Activated CD8-positive, alpha-beta memory T cell treated with anti-CD3 and anti-CD28 coated beads for 36 hours (primary cell): ENCODE measurements around the gene SCLY. TPM values are rescaled to one million over a fixed set of nuclear protein-coding genes. Genes with fewer than 3 reads are reported as not detected.

Experiments
- CTCF ChIA-PET: fragments of 350-600 bp; sonication (Branson Sonifier 250); formaldehyde crosslinking; loops from one replicate; lab custom pipeline; 2021; ENCODE audit warnings: antibody characterized with exemption; lab: Charles Lee
- POLR2A ChIA-PET: fragments of 350-600 bp; sonication (Branson Sonifier 250); formaldehyde crosslinking; loops from one replicate; lab custom pipeline; 2021; ENCODE audit warnings: antibody characterized with exemption; lab: Charles Lee
- total RNA-seq, 2 experiments: library from RNA; stranded (reverse); gene quantifications; one replicate each; pipeline ENCODE4 v1.2.3, GENCODE V29; 2021

SCLY gene
- total RNA-seq, 2 experiments from 2014 or later: 87.1 to 88.0 TPM

DNA sequence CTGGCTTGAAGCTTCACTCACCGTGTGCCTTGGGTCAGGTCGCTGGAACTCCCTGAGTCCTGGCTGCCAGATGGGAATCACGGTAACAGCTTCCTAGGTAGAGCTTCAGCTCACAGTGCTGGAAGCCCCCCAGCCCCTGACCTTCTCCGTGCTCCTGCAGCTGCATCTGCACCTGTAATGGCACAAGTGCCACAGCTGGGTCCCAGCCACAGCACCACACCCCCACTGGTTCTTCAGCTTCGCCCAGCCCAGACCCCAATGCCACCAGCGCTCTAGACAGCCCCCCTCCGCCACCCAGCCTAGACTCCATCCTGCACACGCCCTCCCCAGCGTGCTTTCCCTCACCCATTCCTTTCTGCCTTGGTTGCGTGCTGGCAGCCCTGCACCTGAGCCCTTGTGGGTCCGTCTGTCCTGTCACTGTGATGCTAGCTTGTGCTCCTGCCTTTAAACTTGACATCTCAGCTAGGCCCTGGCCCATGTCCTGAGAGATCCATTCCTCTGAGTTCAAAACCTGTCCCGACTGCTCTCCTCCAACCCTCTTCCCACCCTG is 31.8 kb downstream of the SCLY start:
- ChIA-PET CTCF (no interaction called here), POLR2A (no interaction called here)

GRCh38 chr2:238093181-238094140 is 32.7 kb downstream of the SCLY start:
- CTCF ChIA-PET: interaction anchor here (0.6 kb wide), 1 partner anchor 95 kb away, joined by 3 read pairs; no protein-coding TSS in a partner anchor
- POLR2A ChIA-PET: no interaction called here

DNA sequence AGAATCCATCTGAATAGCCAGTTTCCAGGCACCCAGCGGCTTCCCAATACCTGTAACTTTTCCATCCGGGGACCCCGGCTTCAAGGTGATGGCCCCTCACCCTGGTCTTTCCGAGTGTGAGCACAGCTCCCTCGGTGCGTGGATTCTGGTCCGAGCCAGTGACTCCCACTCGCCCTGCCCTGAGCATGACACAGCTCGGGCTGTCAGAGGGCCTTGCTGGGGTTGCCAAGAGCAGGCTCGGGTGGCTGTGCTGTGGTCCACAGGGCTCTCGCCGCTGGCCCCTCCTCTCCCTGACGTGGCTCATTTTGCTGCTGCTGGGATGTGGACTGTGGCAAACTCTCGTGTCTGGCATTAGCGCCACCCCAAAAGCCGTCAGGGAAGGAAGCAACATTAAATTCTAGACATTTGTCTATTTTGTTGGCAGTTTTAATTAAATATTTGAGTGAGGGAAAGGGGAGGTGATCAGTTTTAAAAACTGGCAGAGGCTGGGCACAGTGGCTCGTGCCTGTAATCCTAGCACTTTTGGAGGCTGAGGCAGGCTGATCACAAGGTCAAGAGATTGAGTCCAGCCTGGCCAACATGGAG is 33.7 kb downstream of the SCLY start:
- ChIA-PET POLR2A (no interaction called here), CTCF (no interaction called here)

GRCh38 chr2:238095143-238095542 is 34.3 kb downstream of the SCLY start:
- ChIA-PET CTCF (no interaction called here), POLR2A (no interaction called here)

- CTCF ChIA-PET: no interaction called here
- POLR2A ChIA-PET: no interaction called here
These were observed 35.7 kb downstream of the SCLY start for GRCh38 chr2:238096311-238097011.

GRCh38 chr2:238097201-238097987 is 36.6 kb downstream of the SCLY start:
- POLR2A ChIA-PET: no interaction called here
- CTCF ChIA-PET: no interaction called here

GRCh38 chr2:238097988-238098871 is 37.4 kb downstream of the SCLY start:
- ChIA-PET POLR2A (interaction anchor here (0.6 kb wide), 1 partner anchor 9 kb away, joined by 3 read pairs; no protein-coding TSS in a partner anchor), CTCF (interaction anchor here (1.1 kb wide), 1 partner anchor 11 kb away, joined by 3 read pairs; no protein-coding TSS in a partner anchor)

- CTCF ChIA-PET: interaction anchor here (1.1 kb wide), 1 partner anchor 10 kb away, joined by 3 read pairs; no protein-coding TSS in a partner anchor
- POLR2A ChIA-PET: interaction anchor here (0.6 kb wide), 1 partner anchor 9 kb away, joined by 3 read pairs; no protein-coding TSS in a partner anchor
These were observed 38.3 kb downstream of the SCLY start for GRCh38 chr2:238098901-238099713.

DNA sequence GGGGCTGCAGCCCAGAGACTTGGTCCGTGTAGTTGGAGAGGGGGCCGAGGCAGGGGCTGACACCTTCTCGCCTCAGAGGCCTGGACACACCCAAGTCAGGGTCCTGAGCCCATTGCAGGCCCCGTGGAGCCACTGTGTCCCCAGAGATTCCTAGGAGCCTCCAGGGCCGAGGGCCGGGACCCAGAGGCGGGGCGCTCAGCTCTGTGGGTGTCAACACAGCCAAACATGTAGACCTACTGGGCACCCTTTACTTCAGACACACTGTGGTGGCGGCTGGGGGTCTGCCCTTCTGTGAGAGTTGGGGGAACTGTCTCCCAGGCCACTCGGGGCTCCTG is 38.9 kb downstream of the SCLY start:
- CTCF ChIA-PET: no interaction called here
- POLR2A ChIA-PET: no interaction called here

- ChIA-PET POLR2A (no interaction called here), CTCF (no interaction called here)
These were observed 39.4 kb downstream of the SCLY start, which contains the start of gene ESPNL for GRCh38 chr2:238100049-238100820. Gene ESPNL, plus strand, starts transcription at chr2:238100340. Its CDS starts 80 bp downstream, at chr2:238100420.

DNA sequence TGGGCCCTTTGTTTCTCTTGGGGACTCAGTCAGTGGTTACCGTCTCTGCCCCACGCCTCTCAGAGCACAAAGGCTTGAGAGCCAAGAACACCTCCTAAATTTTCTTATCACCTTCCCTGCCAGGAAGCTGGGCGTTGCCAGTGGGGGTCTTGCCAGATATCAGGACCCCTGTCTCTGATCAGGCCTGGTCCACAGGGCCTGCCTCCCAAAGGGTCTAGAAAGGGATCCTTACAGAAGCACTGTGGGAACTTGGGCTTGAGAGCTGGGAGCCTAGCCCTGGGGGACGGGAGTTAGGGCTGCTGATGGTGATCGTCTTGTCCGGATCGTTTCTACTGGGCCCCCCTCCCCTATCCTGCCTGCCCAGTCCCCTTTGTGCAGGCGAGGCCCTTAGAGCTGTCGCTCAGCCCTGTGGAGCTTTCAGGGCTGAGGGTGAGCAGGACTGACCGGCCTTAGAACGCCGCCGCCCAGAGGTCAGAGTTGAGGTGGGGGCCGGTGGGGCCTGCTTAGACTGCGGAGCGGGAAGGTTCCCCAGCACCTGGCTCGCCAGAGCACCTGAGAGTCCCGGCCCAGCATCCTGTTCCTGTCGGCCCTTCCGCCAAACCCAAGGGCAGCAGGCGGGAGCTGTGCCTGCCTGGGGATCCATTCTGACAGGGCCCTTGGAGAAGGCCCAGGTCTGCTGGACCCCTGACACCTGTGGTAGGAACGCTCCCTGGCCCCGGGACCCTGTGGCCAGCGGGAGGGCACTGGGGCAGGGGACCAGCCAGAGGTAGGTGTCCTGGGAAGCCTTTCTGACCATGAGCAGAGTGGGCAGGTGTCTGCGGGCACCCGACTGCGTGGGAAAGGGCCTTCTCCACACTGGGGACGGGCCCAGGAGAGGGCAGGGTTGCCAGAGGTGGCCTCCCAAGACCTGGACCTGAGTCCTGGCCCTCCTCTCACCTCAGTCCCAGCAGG is 40.3 kb downstream of the SCLY start:
- CTCF ChIA-PET: interaction anchor here (0.6 to 1.0 kb wide), 2 partner anchors 38 to 75 kb away, joined by 4 read pairs; no protein-coding TSS in a partner anchor
- POLR2A ChIA-PET: no interaction called here

DNA sequence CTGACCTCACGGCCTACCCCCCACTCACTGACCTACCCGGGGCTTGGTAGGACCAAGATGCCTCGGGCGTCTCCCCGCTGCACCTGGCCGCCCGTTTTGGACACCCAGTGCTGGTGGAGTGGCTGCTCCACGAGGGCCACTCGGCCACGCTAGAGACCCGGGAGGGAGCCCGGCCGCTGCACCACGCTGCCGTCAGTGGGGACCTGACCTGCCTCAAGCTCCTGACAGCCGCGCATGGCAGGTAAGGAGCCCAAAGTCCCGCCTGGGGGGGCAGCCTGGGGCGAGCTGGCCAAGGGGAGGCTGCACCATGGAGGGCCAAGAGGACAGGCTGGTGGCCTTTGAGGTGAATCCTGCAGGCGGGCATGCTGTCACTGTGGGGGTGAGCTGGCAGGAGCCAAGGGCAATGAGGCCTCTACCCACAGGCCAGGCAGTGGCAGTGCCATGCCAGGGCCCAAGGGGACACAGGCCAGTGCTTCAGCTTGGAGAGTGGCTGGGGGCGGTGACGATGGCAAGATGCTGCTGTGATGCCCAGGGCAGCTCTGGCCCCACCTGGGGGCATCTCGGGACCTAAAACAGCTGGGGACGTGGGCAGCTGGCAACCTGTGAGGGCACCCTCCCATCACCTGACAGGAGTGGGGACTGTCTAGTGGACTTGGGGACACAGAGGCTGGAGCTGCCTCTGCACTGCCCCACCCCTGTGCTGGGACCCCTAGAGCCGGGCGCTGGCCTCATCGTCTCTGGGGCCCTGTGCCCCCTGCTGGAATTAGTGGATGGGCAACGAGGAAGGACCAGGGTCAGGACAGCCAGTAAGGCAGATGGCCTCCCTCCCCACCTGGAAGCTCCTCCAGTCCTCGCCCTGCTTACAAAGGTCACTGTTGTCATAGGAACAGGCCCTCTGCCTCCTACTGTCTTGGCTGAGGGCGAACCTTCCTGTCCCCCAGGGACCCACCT is 41.4 kb downstream of the SCLY start:
- POLR2A ChIA-PET: no interaction called here
- CTCF ChIA-PET: interaction anchor here (0.6 kb wide), 1 partner anchor 73 kb away, joined by 4 read pairs; no protein-coding TSS in a partner anchor

DNA sequence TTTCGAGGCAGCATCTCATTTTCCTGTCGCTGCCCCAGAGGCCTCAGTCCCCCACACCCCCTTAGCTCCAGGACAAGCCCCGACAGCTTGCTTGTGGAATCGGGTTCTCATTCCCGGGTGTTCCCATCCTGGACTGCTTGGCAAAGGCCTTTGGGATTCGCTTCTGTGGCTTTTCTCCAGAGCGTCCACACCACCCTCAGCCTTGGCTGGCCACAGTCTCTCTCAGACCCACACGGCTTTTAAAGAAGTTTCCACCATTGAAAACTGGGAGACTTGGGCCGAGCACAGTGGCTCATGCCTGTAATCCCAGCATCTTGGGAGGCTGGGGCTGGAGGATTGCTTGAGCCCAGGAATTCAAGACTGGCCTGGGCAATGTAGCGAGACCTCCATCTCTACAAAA is 42.1 kb downstream of the SCLY start:
- ChIA-PET POLR2A (no interaction called here), CTCF (no interaction called here)
